SK-N-SH treated with all-trans-retinoic acid at 6 μM for 48 hours (cell line): Measurements from ENCODE around the gene BOK.

Experiments
- ATAC-seq: fragments of 200-7000 bp; cut with Tn5 transposase; 3 replicates; pipeline ENCODE4 v1.9.1; 2020; ENCODE audit warnings: mild to moderate bottlenecking, moderate library complexity
- BACH2 ChIP-seq: fragments of 250-450 bp; sonication (Bioruptor Pico); IDR thresholded peaks from 2 replicates; pipeline ENCODE4 v1.9.0; 2021; ENCODE audit warnings: mild to moderate bottlenecking, borderline replicate concordance
- CREB5 ChIP-seq: fragments of 250-450 bp; sonication (Bioruptor Pico); IDR thresholded peaks from 2 replicates; pipeline ENCODE4 v1.5.1; 2020; ENCODE audit warnings: low read depth, mild to moderate bottlenecking, moderate library complexity
- CSDC2 ChIP-seq: fragments of 250-450 bp; sonication (Bioruptor Pico); IDR thresholded peaks from 2 replicates; pipeline ENCODE4 v1.5.0; 2020; ENCODE audit warnings: mild to moderate bottlenecking, moderate library complexity
- CSRNP3 ChIP-seq: fragments of 250-450 bp; sonication (Bioruptor Pico); IDR thresholded peaks from 2 replicates; pipeline ENCODE4 v1.5.1; 2021; ENCODE audit warnings: mild to moderate bottlenecking, moderate library complexity
- ESRRG ChIP-seq: fragments of 250-450 bp; sonication (Bioruptor Pico); IDR thresholded peaks from 2 replicates; pipeline ENCODE4 v1.6.1; 2021; ENCODE audit warnings: mild to moderate bottlenecking
- GLIS3 ChIP-seq: fragments of 250-450 bp; sonication (Bioruptor Pico); IDR thresholded peaks from 2 replicates; pipeline ENCODE4 v1.5.0; 2020; ENCODE audit warnings: mild to moderate bottlenecking, moderate library complexity
- ISL1 ChIP-seq: fragments of 250-450 bp; sonication (Bioruptor Pico); IDR thresholded peaks from 2 replicates; pipeline ENCODE4 v2.1.2; 2022; ENCODE audit warnings: mild to moderate bottlenecking, moderate library complexity
- POU6F1 ChIP-seq: fragments of 250-450 bp; sonication (Bioruptor Pico); IDR thresholded peaks from 2 replicates; pipeline ENCODE4 v1.8.0; 2021; ENCODE audit warnings: low read depth, mild to moderate bottlenecking, moderate library complexity, borderline replicate concordance
- PPARA ChIP-seq: fragments of 250-450 bp; sonication (Bioruptor Pico); IDR thresholded peaks from 2 replicates; pipeline ENCODE4 v1.5.0; 2020; ENCODE audit warnings: mild to moderate bottlenecking, borderline replicate concordance
- RARB ChIP-seq: fragments of 250-450 bp; sonication (Bioruptor Pico); IDR thresholded peaks from 2 replicates; pipeline ENCODE4 v1.8.0; 2021; ENCODE audit warnings: mild to moderate bottlenecking, moderate library complexity
- TCF4 ChIP-seq: fragments of 250-450 bp; sonication (Bioruptor Pico); IDR thresholded peaks from 2 replicates; pipeline ENCODE4 v1.8.0; 2021; ENCODE audit warnings: mild to moderate bottlenecking, moderate library complexity, borderline replicate concordance
- TOX ChIP-seq: fragments of 250-450 bp; sonication (Bioruptor Pico); IDR thresholded peaks from 2 replicates; pipeline ENCODE4 v1.8.0; 2021; ENCODE audit warnings: mild to moderate bottlenecking, moderate library complexity, borderline replicate concordance
- TSHZ2 ChIP-seq: fragments of 250-450 bp; sonication (Bioruptor Pico); IDR thresholded peaks from 2 replicates; pipeline ENCODE4 v1.5.0; 2020; ENCODE audit warnings: mild to moderate bottlenecking, moderate library complexity
- ZC3H10 ChIP-seq: fragments of 250-450 bp; sonication (Bioruptor Pico); IDR thresholded peaks from 2 replicates; pipeline ENCODE4 v1.5.1; 2021; ENCODE audit warnings: mild to moderate bottlenecking, moderate library complexity
- ZFP30 ChIP-seq: fragments of 450-650 bp; formaldehyde crosslinking; IDR thresholded peaks from 2 replicates; pipeline ENCODE4 v1.5.0; 2022; ENCODE audit warnings: mild to moderate bottlenecking, moderate library complexity
- ZNF565 ChIP-seq: fragments of 450-650 bp; formaldehyde crosslinking; conservative IDR thresholded peaks from 2 replicates; pipeline ENCODE4 v1.5.0; 2020; ENCODE audit warnings: low read depth, mild to moderate bottlenecking, moderate library complexity
- ZNF70 ChIP-seq: fragments of 450-650 bp; formaldehyde crosslinking; IDR thresholded peaks from 2 replicates; pipeline ENCODE4 v1.5.0; 2020; ENCODE audit warnings: mild to moderate bottlenecking, moderate library complexity
- ZNF8 ChIP-seq: fragments of 450-650 bp; formaldehyde crosslinking; IDR thresholded peaks from 2 replicates; pipeline ENCODE4 v1.5.0; 2020; ENCODE audit warnings: mild to moderate bottlenecking, moderate library complexity

BOK gene

GRCh38 chr2:241511091-241511741 is 47.3 kb upstream of the BOK start:
- no peak for ATAC-seq

GRCh38 chr2:241514553-241514952 is 44.0 kb upstream of the BOK start:
- no peak for ATAC-seq
- TF ChIP-seq TOX (CRISPR knock-in tag) (no peak), ZNF565 (CRISPR knock-in tag) (no peak), ESRRG (CRISPR knock-in tag) (no peak), ZFP30 (CRISPR knock-in tag) (no peak), POU6F1 (CRISPR knock-in tag) (no peak), BACH2 (CRISPR knock-in tag) (no peak), TCF4 (no peak), CSDC2 (CRISPR knock-in tag) (no peak), RARB (CRISPR knock-in tag) (no peak), PPARA (CRISPR knock-in tag) (no peak)

More at GRCh38 chr2:241511091-241511741, 47.3 kb upstream of the BOK start:
- TF ChIP-seq GLIS3 (CRISPR knock-in tag) = no peak
- no peak for TF ChIP-seq ISL1 (CRISPR knock-in tag)
- no peak for TF ChIP-seq TSHZ2
- no peak for TF ChIP-seq ZNF565 (CRISPR knock-in tag)
- TF ChIP-seq ESRRG (CRISPR knock-in tag) = no peak
- no peak for TF ChIP-seq RARB (CRISPR knock-in tag)
- no peak for TF ChIP-seq POU6F1 (CRISPR knock-in tag)

GRCh38 chr2:241514986-241515737 is 43.4 kb upstream of the BOK start:
- ATAC-seq = no peak
- TF ChIP-seq GLIS3 (CRISPR knock-in tag) (no peak), TOX (CRISPR knock-in tag) (no peak)

GRCh38 chr2:241516520-241516965 is 42.0 kb upstream of the BOK start:
- TF ChIP-seq TSHZ2 (no peak), POU6F1 (CRISPR knock-in tag) (no peak), CREB5 (CRISPR knock-in tag) (no peak), ISL1 (CRISPR knock-in tag) (no peak), ZNF565 (CRISPR knock-in tag) (no peak), ZFP30 (CRISPR knock-in tag) (no peak), CSDC2 (CRISPR knock-in tag) (no peak), CSRNP3 (CRISPR knock-in tag) (no peak), ZC3H10 (no peak), ZNF70 (CRISPR knock-in tag) (no peak), ZNF8 (CRISPR knock-in tag) (no peak), PPARA (CRISPR knock-in tag) (no peak), ESRRG (CRISPR knock-in tag) (no peak), BACH2 (CRISPR knock-in tag) (no peak)

More at GRCh38 chr2:241516520-241516965, 42.0 kb upstream of the BOK start:
- ATAC-seq = no peak
